GM23338 (cell line): Measurements from ENCODE around the gene GNAI3. TPM values are rescaled to one million over a fixed set of nuclear protein-coding genes. Genes with fewer than 3 reads are reported as not detected.

Source experiments
- ATAC-seq: fragments of 200-7000 bp; cut with Tn5 transposase; 3 replicates; pipeline ENCODE4 v1.9.1; 2020
- DNase-seq: peaks from one replicate; pipeline ENCODE4 v3.0.0-alpha.2; 2015; ENCODE audit warnings: low spot score
- H2AFZ ChIP-seq: fragments of 200-600 bp; sonication (generic); 2 replicates; pipeline ENCODE4 v1.8.0; 2016; ENCODE audit warnings: antibody characterized with exemption, mild to moderate bottlenecking, moderate library complexity
- H3F3A ChIP-seq: fragments of 200-600 bp; sonication (generic); replicated peaks from 2 replicates; pipeline ENCODE4 v1.8.0; 2017; ENCODE audit warnings: antibody characterized with exemption, mixed run types, low read depth
- H3K27ac ChIP-seq: fragments of 200-600 bp; sonication (generic); 2 replicates; pipeline ENCODE4 v1.6.1; 2016; ENCODE audit warnings: low read depth
- H3K27me3 ChIP-seq: fragments of 200-600 bp; sonication (generic); 2 replicates; pipeline ENCODE4 v1.8.0; 2016; ENCODE audit warnings: mild to moderate bottlenecking, mixed run types, moderate library complexity; ENCODE audit not compliant: insufficient read depth
- H3K36me3 ChIP-seq: fragments of 200-600 bp; sonication (generic); 2 replicates; pipeline ENCODE4 v1.8.0; 2016; ENCODE audit warnings: mild to moderate bottlenecking; ENCODE audit not compliant: insufficient read depth
- H3K4me1 ChIP-seq: fragments of 200-600 bp; sonication (generic); 2 replicates; pipeline ENCODE4 v1.8.0; 2016; ENCODE audit warnings: mild to moderate bottlenecking, moderate library complexity; ENCODE audit not compliant: insufficient read depth
- H3K4me2 ChIP-seq: fragments of 200-600 bp; sonication (generic); 2 replicates; pipeline ENCODE4 v1.7.1; 2017; ENCODE audit warnings: mixed run types
- H3K4me3 ChIP-seq: fragments of 200-600 bp; sonication (generic); 2 replicates; pipeline ENCODE4 v1.6.1; 2016; ENCODE audit warnings: mixed run types
- H3K79me2 ChIP-seq: fragments of 200-600 bp; sonication (generic); replicated peaks from 2 replicates; pipeline ENCODE4 v1.8.0; 2017; ENCODE audit warnings: mild to moderate bottlenecking; ENCODE audit not compliant: insufficient read depth
- H3K9me2 ChIP-seq: fragments of 200-600 bp; sonication (generic); 2 replicates; pipeline ENCODE4 v1.8.0; 2017; ENCODE audit not compliant: insufficient read depth
- H4K20me1 ChIP-seq: fragments of 200-600 bp; sonication (generic); replicated peaks from 2 replicates; pipeline ENCODE4 v1.8.0; 2017; ENCODE audit warnings: mild to moderate bottlenecking; ENCODE audit not compliant: insufficient read depth
- H3K27ac Mint-ChIP-seq: 2 replicates; pipeline ENCODE4 v1.8.0; 2020; ENCODE audit warnings: inconsistent platforms, mild to moderate bottlenecking, moderate library complexity, mixed read lengths
- H3K27me3 Mint-ChIP-seq: 3 replicates; pipeline ENCODE4 v1.8.0; 2022; ENCODE audit warnings: low read depth, mild to moderate bottlenecking, moderate library complexity, mixed read lengths, inconsistent platforms; ENCODE audit not compliant: insufficient read depth, poor library complexity
- H3K36me3 Mint-ChIP-seq: 3 replicates; pipeline ENCODE4 v1.8.0; 2021; ENCODE audit warnings: low read depth, mild to moderate bottlenecking, inconsistent platforms, moderate library complexity, mixed read lengths
- H3K4me1 Mint-ChIP-seq: 3 replicates; pipeline ENCODE4 v1.8.0; 2020; ENCODE audit warnings: mild to moderate bottlenecking, inconsistent platforms, mixed read lengths
- H3K4me3 Mint-ChIP-seq: 3 replicates; pipeline ENCODE4 v1.8.0; 2021; ENCODE audit warnings: moderate library complexity, mild to moderate bottlenecking, inconsistent platforms, mixed read lengths
- H3K9me3 Mint-ChIP-seq: 3 replicates; pipeline ENCODE4 v1.8.0; 2020; ENCODE audit warnings: moderate library complexity, mild to moderate bottlenecking, inconsistent platforms, mixed read lengths
- EZH2phosphoT487 ChIP-seq: fragments of 200-600 bp; sonication (generic); IDR thresholded peaks from one replicate; pipeline ENCODE4 v1.8.1; 2018; ENCODE audit warnings: antibody characterized with exemption; ENCODE audit not compliant: unreplicated experiment
- ZNF331 ChIP-seq: fragments of 250-450 bp; sonication (Bioruptor Pico); IDR thresholded peaks from 2 replicates; pipeline ENCODE4 v1.5.0; 2020; ENCODE audit warnings: low read depth, mild to moderate bottlenecking, moderate library complexity
- polyA plus RNA-seq: library from polyadenylated mRNA; unstranded; fragments of >200 nt; fragmentation: Nextera tagmentation; extraction: Ambion mirVana; gene quantifications from 2 replicates; pipeline ENCODE4 v1.2.1, GENCODE V29; 2016
- total RNA-seq: library from RNA; depleted of rRNA; stranded (reverse); fragments of >200 nt; shearing (Covaris generic); gene quantifications from 2 replicates; pipeline ENCODE4 v1.2.3, GENCODE V29; 2014
- TF ChIP-seq, protein P1 (sequence below), 2 experiments: fragments of 200-600 bp in 1 of 2; sonication (generic) in 1 of 2; conservative IDR thresholded peaks; 2 replicates each; pipeline versions ENCODE4 v1.5.1 to v1.6.1; 2016 to 2017; ENCODE audit warnings: antibody characterized with exemption in 2 of 2, low read depth in 2 of 2, mild to moderate bottlenecking in 2 of 2, moderate library complexity in 1 of 2
- TF ChIP-seq, protein P2 (sequence below): fragments of 250-450 bp; sonication (Bioruptor Pico); IDR thresholded peaks from 2 replicates; pipeline ENCODE4 v1.5.0; 2020; ENCODE audit warnings: mild to moderate bottlenecking, moderate library complexity
- TF ChIP-seq, protein P3 (sequence below): IDR thresholded peaks from one replicate; pipeline ENCODE4 v1.6.1; 2018; ENCODE audit warnings: antibody characterized with exemption; ENCODE audit not compliant: unreplicated experiment

The GNAI3 gene
- total and polyA plus RNA-seq, 2 experiments from 2014 or later, result 4.5 to 10.2 TPM

DNA sequence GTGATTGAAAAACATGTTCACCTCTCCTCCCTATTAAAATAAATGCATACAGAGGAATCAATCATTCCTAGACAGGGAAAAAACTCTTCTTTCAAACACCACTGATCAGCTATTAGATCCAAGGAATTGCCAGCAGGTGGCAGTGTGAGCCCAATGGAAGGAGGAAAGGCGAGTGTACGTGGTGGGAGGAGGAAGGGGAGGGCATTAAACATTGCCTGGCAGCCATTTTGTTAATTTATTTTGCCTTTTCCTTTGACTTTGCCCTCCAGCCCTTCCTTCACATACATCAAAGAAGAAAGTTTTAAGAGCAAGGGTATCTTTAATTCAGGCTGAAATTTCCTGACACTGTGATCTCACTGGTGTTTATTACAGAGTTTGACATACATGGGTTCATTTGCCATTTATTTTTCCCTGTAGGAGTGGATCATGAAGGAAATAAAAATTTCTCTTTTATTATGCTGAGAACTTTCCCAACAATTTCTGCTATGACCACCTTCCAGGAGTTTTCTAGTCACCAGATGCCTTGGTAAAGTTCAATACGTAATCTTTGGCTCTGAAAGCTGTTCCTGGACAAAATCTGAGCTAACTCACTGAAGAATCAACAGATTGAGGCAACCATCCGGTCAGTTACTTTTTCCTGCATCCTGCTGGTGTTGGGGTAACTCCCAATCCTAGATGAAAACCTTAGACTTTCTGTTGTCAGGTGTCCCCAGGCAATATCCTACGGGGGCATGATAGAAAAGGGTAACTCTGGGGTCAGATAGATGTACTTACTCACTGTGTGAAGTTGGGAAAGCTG lies 1.9 kb upstream of the GNAI3 start:
- Histone ChIP-seq H3F3A (no peaks in the 10 kb centered on the region), H3K4me1 (peaks cover 14% of the 10 kb centered on the region), H3K27me3 (no peaks in the 10 kb centered on the region), H3K4me3 (peak overlapping the region; percentile 91; the same call in 1 of the 2 replicates), H2AFZ (no peak overlapping the region; the same call in 1 of the 2 replicates), H3K9me2 (no peaks in the 10 kb centered on the region), H3K27ac (no peak overlapping the region), H3K4me2 (peak overlapping the region; percentile 81), H4K20me1 (peaks cover 13% of the 10 kb centered on the region), H3K36me3 (no peaks in the 10 kb centered on the region), H3K79me2 (peaks cover 36% of the 10 kb centered on the region)
- TF ChIP-seq, protein P1, sequence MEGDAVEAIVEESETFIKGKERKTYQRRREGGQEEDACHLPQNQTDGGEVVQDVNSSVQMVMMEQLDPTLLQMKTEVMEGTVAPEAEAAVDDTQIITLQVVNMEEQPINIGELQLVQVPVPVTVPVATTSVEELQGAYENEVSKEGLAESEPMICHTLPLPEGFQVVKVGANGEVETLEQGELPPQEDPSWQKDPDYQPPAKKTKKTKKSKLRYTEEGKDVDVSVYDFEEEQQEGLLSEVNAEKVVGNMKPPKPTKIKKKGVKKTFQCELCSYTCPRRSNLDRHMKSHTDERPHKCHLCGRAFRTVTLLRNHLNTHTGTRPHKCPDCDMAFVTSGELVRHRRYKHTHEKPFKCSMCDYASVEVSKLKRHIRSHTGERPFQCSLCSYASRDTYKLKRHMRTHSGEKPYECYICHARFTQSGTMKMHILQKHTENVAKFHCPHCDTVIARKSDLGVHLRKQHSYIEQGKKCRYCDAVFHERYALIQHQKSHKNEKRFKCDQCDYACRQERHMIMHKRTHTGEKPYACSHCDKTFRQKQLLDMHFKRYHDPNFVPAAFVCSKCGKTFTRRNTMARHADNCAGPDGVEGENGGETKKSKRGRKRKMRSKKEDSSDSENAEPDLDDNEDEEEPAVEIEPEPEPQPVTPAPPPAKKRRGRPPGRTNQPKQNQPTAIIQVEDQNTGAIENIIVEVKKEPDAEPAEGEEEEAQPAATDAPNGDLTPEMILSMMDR (conservative IDR thresholded peaks at IDR 0.05; ENCODE audit: low read depth in 2 of 2), result peak; percentile 96 to 99
- TF ChIP-seq ZNF331 (CRISPR knock-in tag), result no peak
- DNase-seq, result peak; percentile 97
- no peaks in the 10 kb centered on the region for H3K36me3 Mint-ChIP-seq
- peak; percentile 48 for ATAC-seq
- H3K27me3 Mint-ChIP-seq, result peaks cover 8% of the 10 kb centered on the region
- H3K9me3 Mint-ChIP-seq, result no peaks in the 10 kb centered on the region
- peak overlapping the region; percentile 60 for H3K4me3 Mint-ChIP-seq
- peak overlapping the region; percentile 94 for H3K27ac Mint-ChIP-seq
- peaks cover 30% of the 10 kb centered on the region for H3K4me1 Mint-ChIP-seq

DNA sequence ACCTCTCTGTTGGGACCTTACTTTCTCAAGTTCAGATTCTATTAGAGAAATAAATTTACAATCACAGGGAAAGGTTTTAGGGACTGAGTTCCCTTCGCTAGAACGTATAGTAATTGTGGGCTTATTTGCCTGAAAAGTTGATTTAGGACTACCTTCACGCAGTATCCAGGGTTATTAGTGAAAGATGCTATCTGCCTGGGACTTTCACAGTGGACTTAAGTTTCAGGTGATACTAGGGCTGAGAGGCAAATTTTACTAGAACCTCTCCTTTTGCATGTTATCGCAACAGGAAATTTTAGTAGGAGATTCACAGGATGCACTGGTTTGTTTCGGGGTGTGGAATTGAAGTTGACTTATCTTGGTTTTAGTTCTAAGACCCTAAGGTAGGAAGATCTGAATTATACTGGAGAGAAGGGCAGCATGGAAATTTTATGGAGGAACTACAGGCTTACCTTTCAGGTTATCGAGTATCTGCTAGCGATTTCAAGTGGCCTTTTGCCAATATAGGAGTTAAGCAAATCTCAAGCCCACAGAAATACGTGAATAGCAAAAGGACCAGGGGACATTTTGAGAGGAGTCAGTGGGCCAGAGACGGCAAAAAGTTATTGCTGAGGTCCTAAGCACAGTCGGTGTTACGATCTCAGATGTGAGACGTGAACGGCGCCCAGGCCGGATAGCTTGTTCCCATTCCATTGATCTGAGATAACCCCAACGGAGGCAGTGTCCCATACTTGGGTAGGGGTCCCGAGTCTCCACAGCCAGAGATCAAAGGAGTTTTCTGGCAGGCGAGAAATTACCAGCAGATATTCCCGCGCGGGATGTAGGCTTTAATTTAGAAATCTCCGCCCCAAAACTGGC lies 723 bp upstream of the GNAI3 start:
- Histone ChIP-seq H3F3A (no peaks in the 10 kb centered on the region), H3K4me1 (peaks cover 14% of the 10 kb centered on the region), H2AFZ (peak overlapping the region; percentile 52; the same call in 1 of the 2 replicates), H3K36me3 (no peaks in the 10 kb centered on the region), H3K4me2 (peak overlapping the region; percentile 81), H3K27ac (peak overlapping the region; percentile 85), H3K27me3 (no peaks in the 10 kb centered on the region), H3K4me3 (peak overlapping the region; percentile 91), H4K20me1 (peaks cover 15% of the 10 kb centered on the region), H3K9me2 (no peaks in the 10 kb centered on the region), H3K79me2 (peaks cover 47% of the 10 kb centered on the region)
- ATAC-seq (peak; percentile 7), DNase-seq (peak; percentile 40)
- Mint-ChIP-seq H3K9me3 (no peaks in the 10 kb centered on the region), H3K27me3 (peaks cover 8% of the 10 kb centered on the region), H3K4me1 (peaks cover 28% of the 10 kb centered on the region), H3K36me3 (no peaks in the 10 kb centered on the region), H3K4me3 (peak overlapping the region; percentile 90), H3K27ac (peak overlapping the region; percentile 98)
- TF ChIP-seq, protein P2, sequence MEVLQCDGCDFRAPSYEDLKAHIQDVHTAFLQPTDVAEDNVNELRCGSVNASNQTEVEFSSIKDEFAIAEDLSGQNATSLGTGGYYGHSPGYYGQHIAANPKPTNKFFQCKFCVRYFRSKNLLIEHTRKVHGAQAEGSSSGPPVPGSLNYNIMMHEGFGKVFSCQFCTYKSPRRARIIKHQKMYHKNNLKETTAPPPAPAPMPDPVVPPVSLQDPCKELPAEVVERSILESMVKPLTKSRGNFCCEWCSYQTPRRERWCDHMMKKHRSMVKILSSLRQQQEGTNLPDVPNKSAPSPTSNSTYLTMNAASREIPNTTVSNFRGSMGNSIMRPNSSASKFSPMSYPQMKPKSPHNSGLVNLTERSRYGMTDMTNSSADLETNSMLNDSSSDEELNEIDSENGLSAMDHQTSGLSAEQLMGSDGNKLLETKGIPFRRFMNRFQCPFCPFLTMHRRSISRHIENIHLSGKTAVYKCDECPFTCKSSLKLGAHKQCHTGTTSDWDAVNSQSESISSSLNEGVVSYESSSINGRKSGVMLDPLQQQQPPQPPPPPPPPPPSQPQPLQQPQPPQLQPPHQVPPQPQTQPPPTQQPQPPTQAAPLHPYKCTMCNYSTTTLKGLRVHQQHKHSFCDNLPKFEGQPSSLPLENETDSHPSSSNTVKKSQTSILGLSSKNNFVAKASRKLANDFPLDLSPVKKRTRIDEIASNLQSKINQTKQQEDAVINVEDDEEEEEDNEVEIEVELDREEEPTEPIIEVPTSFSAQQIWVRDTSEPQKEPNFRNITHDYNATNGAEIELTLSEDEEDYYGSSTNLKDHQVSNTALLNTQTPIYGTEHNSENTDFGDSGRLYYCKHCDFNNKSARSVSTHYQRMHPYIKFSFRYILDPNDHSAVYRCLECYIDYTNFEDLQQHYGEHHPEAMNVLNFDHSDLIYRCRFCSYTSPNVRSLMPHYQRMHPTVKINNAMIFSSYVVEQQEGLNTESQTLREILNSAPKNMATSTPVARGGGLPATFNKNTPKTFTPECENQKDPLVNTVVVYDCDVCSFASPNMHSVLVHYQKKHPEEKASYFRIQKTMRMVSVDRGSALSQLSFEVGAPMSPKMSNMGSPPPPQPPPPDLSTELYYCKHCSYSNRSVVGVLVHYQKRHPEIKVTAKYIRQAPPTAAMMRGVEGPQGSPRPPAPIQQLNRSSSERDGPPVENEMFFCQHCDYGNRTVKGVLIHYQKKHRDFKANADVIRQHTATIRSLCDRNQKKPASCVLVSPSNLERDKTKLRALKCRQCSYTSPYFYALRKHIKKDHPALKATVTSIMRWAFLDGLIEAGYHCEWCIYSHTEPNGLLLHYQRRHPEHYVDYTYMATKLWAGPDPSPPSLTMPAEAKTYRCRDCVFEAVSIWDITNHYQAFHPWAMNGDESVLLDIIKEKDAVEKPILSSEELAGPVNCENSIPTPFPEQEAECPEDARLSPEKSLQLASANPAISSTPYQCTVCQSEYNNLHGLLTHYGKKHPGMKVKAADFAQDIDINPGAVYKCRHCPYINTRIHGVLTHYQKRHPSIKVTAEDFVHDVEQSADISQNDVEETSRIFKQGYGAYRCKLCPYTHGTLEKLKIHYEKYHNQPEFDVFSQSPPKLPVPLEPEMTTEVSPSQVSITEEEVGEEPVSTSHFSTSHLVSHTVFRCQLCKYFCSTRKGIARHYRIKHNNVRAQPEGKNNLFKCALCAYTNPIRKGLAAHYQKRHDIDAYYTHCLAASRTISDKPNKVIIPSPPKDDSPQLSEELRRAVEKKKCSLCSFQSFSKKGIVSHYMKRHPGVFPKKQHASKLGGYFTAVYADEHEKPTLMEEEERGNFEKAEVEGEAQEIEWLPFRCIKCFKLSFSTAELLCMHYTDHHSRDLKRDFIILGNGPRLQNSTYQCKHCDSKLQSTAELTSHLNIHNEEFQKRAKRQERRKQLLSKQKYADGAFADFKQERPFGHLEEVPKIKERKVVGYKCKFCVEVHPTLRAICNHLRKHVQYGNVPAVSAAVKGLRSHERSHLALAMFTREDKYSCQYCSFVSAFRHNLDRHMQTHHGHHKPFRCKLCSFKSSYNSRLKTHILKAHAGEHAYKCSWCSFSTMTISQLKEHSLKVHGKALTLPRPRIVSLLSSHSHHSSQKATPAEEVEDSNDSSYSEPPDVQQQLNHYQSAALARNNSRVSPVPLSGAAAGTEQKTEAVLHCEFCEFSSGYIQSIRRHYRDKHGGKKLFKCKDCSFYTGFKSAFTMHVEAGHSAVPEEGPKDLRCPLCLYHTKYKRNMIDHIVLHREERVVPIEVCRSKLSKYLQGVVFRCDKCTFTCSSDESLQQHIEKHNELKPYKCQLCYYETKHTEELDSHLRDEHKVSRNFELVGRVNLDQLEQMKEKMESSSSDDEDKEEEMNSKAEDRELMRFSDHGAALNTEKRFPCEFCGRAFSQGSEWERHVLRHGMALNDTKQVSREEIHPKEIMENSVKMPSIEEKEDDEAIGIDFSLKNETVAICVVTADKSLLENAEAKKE, result no peak
- TF ChIP-seq EZH2phosphoT487 (no peak), ZNF331 (CRISPR knock-in tag) (no peak)
- TF ChIP-seq, protein P3, sequence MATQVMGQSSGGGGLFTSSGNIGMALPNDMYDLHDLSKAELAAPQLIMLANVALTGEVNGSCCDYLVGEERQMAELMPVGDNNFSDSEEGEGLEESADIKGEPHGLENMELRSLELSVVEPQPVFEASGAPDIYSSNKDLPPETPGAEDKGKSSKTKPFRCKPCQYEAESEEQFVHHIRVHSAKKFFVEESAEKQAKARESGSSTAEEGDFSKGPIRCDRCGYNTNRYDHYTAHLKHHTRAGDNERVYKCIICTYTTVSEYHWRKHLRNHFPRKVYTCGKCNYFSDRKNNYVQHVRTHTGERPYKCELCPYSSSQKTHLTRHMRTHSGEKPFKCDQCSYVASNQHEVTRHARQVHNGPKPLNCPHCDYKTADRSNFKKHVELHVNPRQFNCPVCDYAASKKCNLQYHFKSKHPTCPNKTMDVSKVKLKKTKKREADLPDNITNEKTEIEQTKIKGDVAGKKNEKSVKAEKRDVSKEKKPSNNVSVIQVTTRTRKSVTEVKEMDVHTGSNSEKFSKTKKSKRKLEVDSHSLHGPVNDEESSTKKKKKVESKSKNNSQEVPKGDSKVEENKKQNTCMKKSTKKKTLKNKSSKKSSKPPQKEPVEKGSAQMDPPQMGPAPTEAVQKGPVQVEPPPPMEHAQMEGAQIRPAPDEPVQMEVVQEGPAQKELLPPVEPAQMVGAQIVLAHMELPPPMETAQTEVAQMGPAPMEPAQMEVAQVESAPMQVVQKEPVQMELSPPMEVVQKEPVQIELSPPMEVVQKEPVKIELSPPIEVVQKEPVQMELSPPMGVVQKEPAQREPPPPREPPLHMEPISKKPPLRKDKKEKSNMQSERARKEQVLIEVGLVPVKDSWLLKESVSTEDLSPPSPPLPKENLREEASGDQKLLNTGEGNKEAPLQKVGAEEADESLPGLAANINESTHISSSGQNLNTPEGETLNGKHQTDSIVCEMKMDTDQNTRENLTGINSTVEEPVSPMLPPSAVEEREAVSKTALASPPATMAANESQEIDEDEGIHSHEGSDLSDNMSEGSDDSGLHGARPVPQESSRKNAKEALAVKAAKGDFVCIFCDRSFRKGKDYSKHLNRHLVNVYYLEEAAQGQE, result no peak
